Measurements from ENCODE around the gene TMEM131. TPM values are rescaled to one million over a fixed set of nuclear protein-coding genes. Genes with fewer than 3 reads are reported as not detected.

Gene TMEM131
- total and polyA plus RNA-seq, 2 of the 8 experiments (the other 6 are each of a cell fraction or from before 2014, with no cell fraction given): 9.7 to 22.9 TPM

DNA sequence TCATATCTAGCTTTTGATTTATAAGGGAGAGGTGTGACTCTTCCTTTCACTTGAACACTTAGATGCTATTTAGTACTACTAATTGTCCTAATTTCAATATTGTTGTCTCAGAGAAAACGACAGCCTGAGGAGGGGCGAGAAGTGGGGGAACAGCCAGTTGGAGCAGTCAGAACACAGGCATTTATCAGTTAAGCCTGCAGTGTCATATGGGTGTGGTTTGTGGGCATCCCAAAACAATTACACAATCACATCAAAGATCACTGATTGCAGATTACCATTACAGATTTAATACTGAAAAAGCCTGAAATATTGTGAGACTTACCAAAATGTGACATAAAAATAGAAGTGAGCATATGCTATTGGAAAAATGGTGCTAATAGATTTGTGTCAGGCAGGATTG, 15.8 kb downstream of the TMEM131 start:
- Histone ChIP-seq H3K4me2 (ENCODE audit: insufficient read depth in 1 of 2, low read depth in 2 of 2, low read length in 2 of 2) (no peak overlapping the region), H2AFZ (ENCODE audit: low read length) (no peak overlapping the region), H3K79me1 (ENCODE audit: low read depth, low read length) (no peaks in the 10 kb centered on the region; the same call in 1 of the 2 replicates), H3K4me1 (replicated peaks in 1 of 4; ENCODE audit: control insufficient read depth in 3 of 4, insufficient read depth in 4 of 4, low read length in 3 of 4) (peaks cover 0 to 8% (median 0%) of the 10 kb centered on the region in 4 experiments; a peak in 1 of 7 replicates), H3K9ac (replicated peaks in 1 of 4; ENCODE audit: extremely low read depth in 1 of 4, low read depth in 3 of 4, low read length in 3 of 4) (no peak overlapping the region), H2BK120ac (replicated peaks; ENCODE audit: low read depth, low read length) (no peak overlapping the region), H4K5ac (ENCODE audit: insufficient read length, low read depth, low read length) (no peak overlapping the region), H4K91ac (replicated peaks; ENCODE audit: insufficient read length, low read length) (no peak overlapping the region), H3K79me2 (ENCODE audit: control insufficient read depth in 1 of 2, insufficient read depth in 2 of 2, low read length in 2 of 2) (peaks cover 0 to 53% of the 10 kb centered on the region in 2 experiments; a peak in 2 of 4 replicates), H3K4me3 (ENCODE audit: extremely low read depth in 1 of 4, insufficient read depth in 2 of 4, low read depth in 3 of 4, low read length in 4 of 4) (no peak overlapping the region), H3K18ac (ENCODE audit: extremely low read depth, low read length) (no peak overlapping the region), H2BK20ac (ENCODE audit: low read length) (no peak overlapping the region), H3K23ac (ENCODE audit: insufficient read length) (no peak overlapping the region), H3K4ac (replicated peaks; ENCODE audit: insufficient read length, low read depth, low read length) (no peak overlapping the region), H4K8ac (ENCODE audit: extremely low read depth, insufficient read depth, low read length) (no peak overlapping the region), H2AK5ac (ENCODE audit: low read depth, low read length) (no peak overlapping the region), H3K23me2 (ENCODE audit: low read depth, low read length) (no peaks in the 10 kb centered on the region), H3K9me3 (ENCODE audit: insufficient read depth in 2 of 2, low read depth in 1 of 2, low read length in 1 of 2) (peaks cover 5 to 7% of the 10 kb centered on the region in 2 experiments), H2BK12ac (ENCODE audit: low read depth, low read length) (no peak overlapping the region), H2BK15ac (ENCODE audit: low read length) (no peak overlapping the region), H3K27ac (ENCODE audit: low read depth, low read length) (no peak overlapping the region), H2BK5ac (ENCODE audit: low read depth, low read length) (no peak overlapping the region), H4K20me1 (replicated peaks in 1 of 2; ENCODE audit: control insufficient read depth in 1 of 2, insufficient read depth in 2 of 2, low read length in 2 of 2) (peaks cover 0 to 2% of the 10 kb centered on the region in 2 experiments), H3K56ac (replicated peaks; ENCODE audit: insufficient read length, low read depth, low read length) (no peak overlapping the region), H3K14ac (ENCODE audit: insufficient read length) (no peak overlapping the region), H3K36me3 (ENCODE audit: control insufficient read depth in 2 of 4, insufficient read depth in 4 of 4, low read length in 3 of 4) (no peaks in the 10 kb centered on the region; a peak in 1 of 8 replicates), H3K27me3 (replicated peaks in 1 of 4; ENCODE audit: control insufficient read depth in 3 of 4, extremely low read depth in 1 of 4, insufficient read depth in 3 of 4, low read length in 3 of 4) (no peaks in the 10 kb centered on the region)
- WGBS, 2 experiments (ENCODE audit: extremely low coverage in 1 of 2, insufficient coverage in 1 of 2, insufficient read length in 1 of 2, insufficient replicate concordance in 2 of 2, low coverage in 1 of 2, low lambda C conversion rate in 2 of 2, missing lambda C conversion rate in 1 of 2): 93% methylated on average over 2 of the region's 2 CpGs; no CpG with 5 or more reads in 1 of the 2 experiments
- ChIA-PET POLR2A (ENCODE audit: partially characterized antibody) (no interaction called here), CTCF (ENCODE audit: partially characterized antibody) (no interaction called here)
- DNase-seq (ENCODE audit: low read depth in 1 of 2, low spot score in 2 of 2) (no peak), FAIRE-seq (no peak)
- TF ChIP-seq CEBPB (IDR thresholded peaks at IDR 0.05; ENCODE audit: low read depth, low read length) (no peak), BCL11A (IDR thresholded peaks at IDR 0.05; ENCODE audit: low read depth in 2 of 2, low read length in 2 of 2) (no peak), TAF7 (optimal IDR thresholded peaks at IDR 0.05; ENCODE audit: borderline replicate concordance, low read depth, low read length) (no peak), ASH2L (IDR thresholded peaks at IDR 0.05; ENCODE audit: low read length) (no peak), TBP (IDR thresholded peaks at IDR 0.05; ENCODE audit: low read depth, low read length) (no peak), BACH1 (IDR thresholded peaks at IDR 0.05; ENCODE audit: low read length) (no peak), EP300 (IDR thresholded peaks at IDR 0.05; ENCODE audit: borderline replicate concordance in 1 of 2, low read depth in 2 of 2, low read length in 2 of 2) (no peak), NRF1 (IDR thresholded peaks at IDR 0.05; ENCODE audit: low read depth, low read length) (no peak), HDAC2 (IDR thresholded peaks at IDR 0.05; ENCODE audit: borderline replicate concordance in 1 of 2, low read depth in 2 of 2, low read length in 2 of 2) (no peak)
- TF ChIP-seq, protein P1, sequence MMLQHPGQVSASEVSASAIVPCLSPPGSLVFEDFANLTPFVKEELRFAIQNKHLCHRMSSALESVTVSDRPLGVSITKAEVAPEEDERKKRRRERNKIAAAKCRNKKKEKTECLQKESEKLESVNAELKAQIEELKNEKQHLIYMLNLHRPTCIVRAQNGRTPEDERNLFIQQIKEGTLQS (IDR thresholded peaks at IDR 0.05; ENCODE audit: insufficient read depth, low read depth, low read length): no peak
- TF ChIP-seq, protein P2, sequence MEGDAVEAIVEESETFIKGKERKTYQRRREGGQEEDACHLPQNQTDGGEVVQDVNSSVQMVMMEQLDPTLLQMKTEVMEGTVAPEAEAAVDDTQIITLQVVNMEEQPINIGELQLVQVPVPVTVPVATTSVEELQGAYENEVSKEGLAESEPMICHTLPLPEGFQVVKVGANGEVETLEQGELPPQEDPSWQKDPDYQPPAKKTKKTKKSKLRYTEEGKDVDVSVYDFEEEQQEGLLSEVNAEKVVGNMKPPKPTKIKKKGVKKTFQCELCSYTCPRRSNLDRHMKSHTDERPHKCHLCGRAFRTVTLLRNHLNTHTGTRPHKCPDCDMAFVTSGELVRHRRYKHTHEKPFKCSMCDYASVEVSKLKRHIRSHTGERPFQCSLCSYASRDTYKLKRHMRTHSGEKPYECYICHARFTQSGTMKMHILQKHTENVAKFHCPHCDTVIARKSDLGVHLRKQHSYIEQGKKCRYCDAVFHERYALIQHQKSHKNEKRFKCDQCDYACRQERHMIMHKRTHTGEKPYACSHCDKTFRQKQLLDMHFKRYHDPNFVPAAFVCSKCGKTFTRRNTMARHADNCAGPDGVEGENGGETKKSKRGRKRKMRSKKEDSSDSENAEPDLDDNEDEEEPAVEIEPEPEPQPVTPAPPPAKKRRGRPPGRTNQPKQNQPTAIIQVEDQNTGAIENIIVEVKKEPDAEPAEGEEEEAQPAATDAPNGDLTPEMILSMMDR (IDR thresholded peaks at IDR 0.05; ENCODE audit: control extremely low read depth in 1 of 3, insufficient read depth in 1 of 3, low read depth in 1 of 3, low read length in 3 of 3): no peak

Data from H1 (cell line).